Measurements from ENCODE around the gene VIPR1. TPM values are rescaled to one million over a fixed set of nuclear protein-coding genes. Genes with fewer than 3 reads are reported as not detected.

VIPR1 gene
- total and polyA plus RNA-seq, 2 donors, result 1.8 to 4.4 TPM

GRCh38 chr3:42476225-42477125 lies 26.0 kb upstream of the VIPR1 start:
- peaks cover 0 to 5% of the 10 kb centered on the region in 2 donors for H3K27me3 ChIP-seq (ENCODE audit: control insufficient read depth in 2 of 2, insufficient read depth in 1 of 2, low read length in 1 of 2)
- H3K36me3 ChIP-seq (ENCODE audit: control insufficient read depth in 2 of 2, insufficient read depth in 2 of 2, low read length in 1 of 2), result no peaks in the 10 kb centered on the region
- no peak overlapping the region for H3K27ac ChIP-seq (ENCODE audit: low read depth in 1 of 2, low read length in 1 of 2)
- DNase-seq (ENCODE audit: low read depth in 6 of 9, low spot score in 9 of 9), result no peak
- 46% methylated on average over 8 of the region's 8 CpGs for WGBS
- H3K4me1 ChIP-seq (ENCODE audit: control insufficient read depth in 2 of 2, insufficient read depth in 2 of 2, low read length in 2 of 2), result no peaks in the 10 kb centered on the region
- H3K9me3 ChIP-seq (ENCODE audit: control insufficient read depth in 2 of 2, insufficient read depth in 1 of 2, low read length in 1 of 2), result peaks cover 0 to 10% of the 10 kb centered on the region in 2 donors
- H3K4me3 ChIP-seq (ENCODE audit: low read length in 2 of 2), result no peak overlapping the region

- Histone ChIP-seq H3K4me3 (ENCODE audit: low read length in 2 of 2) (no peak overlapping the region), H3K27me3 (ENCODE audit: control insufficient read depth in 2 of 2, insufficient read depth in 1 of 2, low read length in 1 of 2) (peaks cover 0 to 5% of the 10 kb centered on the region in 2 donors), H3K36me3 (ENCODE audit: control insufficient read depth in 2 of 2, insufficient read depth in 2 of 2, low read length in 1 of 2) (no peaks in the 10 kb centered on the region), H3K4me1 (ENCODE audit: control insufficient read depth in 2 of 2, insufficient read depth in 2 of 2, low read length in 2 of 2) (no peaks in the 10 kb centered on the region), H3K9me3 (ENCODE audit: control insufficient read depth in 2 of 2, insufficient read depth in 1 of 2, low read length in 1 of 2) (peaks cover 0 to 10% of the 10 kb centered on the region in 2 donors), H3K27ac (ENCODE audit: low read depth in 1 of 2, low read length in 1 of 2) (no peak overlapping the region)
- no peak for DNase-seq (ENCODE audit: low read depth in 6 of 9, low spot score in 9 of 9)
- WGBS, result 92% methylated on average over 2 of the region's 2 CpGs
Observed at GRCh38 chr3:42477696-42478095, 24.7 kb upstream of the VIPR1 start.

GRCh38 chr3:42478830-42479229 lies 23.6 kb upstream of the VIPR1 start:
- Histone ChIP-seq H3K4me3 (ENCODE audit: low read length in 2 of 2) (no peak overlapping the region), H3K9me3 (ENCODE audit: control insufficient read depth in 2 of 2, insufficient read depth in 1 of 2, low read length in 1 of 2) (peaks cover 0 to 10% of the 10 kb centered on the region in 2 donors), H3K27me3 (ENCODE audit: control insufficient read depth in 2 of 2, insufficient read depth in 1 of 2, low read length in 1 of 2) (peaks cover 0 to under 1% of the 10 kb centered on the region in 2 donors), H3K36me3 (ENCODE audit: control insufficient read depth in 2 of 2, insufficient read depth in 2 of 2, low read length in 1 of 2) (no peaks in the 10 kb centered on the region), H3K27ac (ENCODE audit: low read depth in 1 of 2, low read length in 1 of 2) (no peak overlapping the region), H3K4me1 (ENCODE audit: control insufficient read depth in 2 of 2, insufficient read depth in 2 of 2, low read length in 2 of 2) (no peaks in the 10 kb centered on the region)
- WGBS, result 64% methylated on average over 2 of the region's 2 CpGs
- no peak for DNase-seq (ENCODE audit: low read depth in 6 of 9, low spot score in 9 of 9)

GRCh38 chr3:42486814-42487565 lies 15.5 kb upstream of the VIPR1 start:
- Histone ChIP-seq H3K4me3 (ENCODE audit: low read length in 2 of 2) (no peak overlapping the region), H3K27me3 (ENCODE audit: control insufficient read depth in 2 of 2, insufficient read depth in 1 of 2, low read length in 1 of 2) (no peaks in the 10 kb centered on the region), H3K4me1 (ENCODE audit: control insufficient read depth in 2 of 2, insufficient read depth in 2 of 2, low read length in 2 of 2) (no peaks in the 10 kb centered on the region), H3K36me3 (ENCODE audit: control insufficient read depth in 2 of 2, insufficient read depth in 2 of 2, low read length in 1 of 2) (no peaks in the 10 kb centered on the region), H3K27ac (ENCODE audit: low read depth in 1 of 2, low read length in 1 of 2) (no peak overlapping the region), H3K9me3 (ENCODE audit: control insufficient read depth in 2 of 2, insufficient read depth in 1 of 2, low read length in 1 of 2) (no peaks in the 10 kb centered on the region)
- 88% methylated on average over 2 of the region's 2 CpGs for WGBS
- no peak for DNase-seq (ENCODE audit: low read depth in 6 of 9, low spot score in 9 of 9)

- DNase-seq (ENCODE audit: low read depth in 6 of 9, low spot score in 9 of 9), result no peak
- 96% methylated on average over 4 of the region's 4 CpGs for WGBS
- no peaks in the 10 kb centered on the region for H3K9me3 ChIP-seq (ENCODE audit: control insufficient read depth in 2 of 2, insufficient read depth in 1 of 2, low read length in 1 of 2)
- no peak overlapping the region for H3K4me3 ChIP-seq (ENCODE audit: low read length in 2 of 2)
- H3K4me1 ChIP-seq (ENCODE audit: control insufficient read depth in 2 of 2, insufficient read depth in 2 of 2, low read length in 2 of 2), result no peaks in the 10 kb centered on the region
- no peaks in the 10 kb centered on the region for H3K27me3 ChIP-seq (ENCODE audit: control insufficient read depth in 2 of 2, insufficient read depth in 1 of 2, low read length in 1 of 2)
- no peak overlapping the region for H3K27ac ChIP-seq (ENCODE audit: low read depth in 1 of 2, low read length in 1 of 2)
- no peaks in the 10 kb centered on the region for H3K36me3 ChIP-seq (ENCODE audit: control insufficient read depth in 2 of 2, insufficient read depth in 2 of 2, low read length in 1 of 2)
Observed at GRCh38 chr3:42488687-42489086, 13.8 kb upstream of the VIPR1 start.

GRCh38 chr3:42489116-42489936 lies 13.1 kb upstream of the VIPR1 start:
- 98% methylated on average over 10 of the region's 10 CpGs for WGBS
- Histone ChIP-seq H3K9me3 (ENCODE audit: control insufficient read depth in 2 of 2, insufficient read depth in 1 of 2, low read length in 1 of 2) (no peaks in the 10 kb centered on the region), H3K27me3 (ENCODE audit: control insufficient read depth in 2 of 2, insufficient read depth in 1 of 2, low read length in 1 of 2) (no peaks in the 10 kb centered on the region), H3K4me1 (ENCODE audit: control insufficient read depth in 2 of 2, insufficient read depth in 2 of 2, low read length in 2 of 2) (no peaks in the 10 kb centered on the region), H3K4me3 (ENCODE audit: low read length in 2 of 2) (no peak overlapping the region), H3K36me3 (ENCODE audit: control insufficient read depth in 2 of 2, insufficient read depth in 2 of 2, low read length in 1 of 2) (no peaks in the 10 kb centered on the region), H3K27ac (ENCODE audit: low read depth in 1 of 2, low read length in 1 of 2) (no peak overlapping the region)
- no peak for DNase-seq (ENCODE audit: low read depth in 6 of 9, low spot score in 9 of 9)

- no peak for DNase-seq (ENCODE audit: low read depth in 6 of 9, low spot score in 9 of 9)
- Histone ChIP-seq H3K9me3 (ENCODE audit: control insufficient read depth in 2 of 2, insufficient read depth in 1 of 2, low read length in 1 of 2) (no peaks in the 10 kb centered on the region), H3K4me1 (ENCODE audit: control insufficient read depth in 2 of 2, insufficient read depth in 2 of 2, low read length in 2 of 2) (no peaks in the 10 kb centered on the region), H3K27ac (ENCODE audit: low read depth in 1 of 2, low read length in 1 of 2) (no peak overlapping the region), H3K27me3 (ENCODE audit: control insufficient read depth in 2 of 2, insufficient read depth in 1 of 2, low read length in 1 of 2) (no peaks in the 10 kb centered on the region), H3K4me3 (ENCODE audit: low read length in 2 of 2) (no peak overlapping the region), H3K36me3 (ENCODE audit: control insufficient read depth in 2 of 2, insufficient read depth in 2 of 2, low read length in 1 of 2) (no peaks in the 10 kb centered on the region)
- 96% methylated on average over 3 of the region's 3 CpGs for WGBS
Observed at GRCh38 chr3:42489937-42490227, 12.6 kb upstream of the VIPR1 start.

GRCh38 chr3:42490243-42490642 lies 12.2 kb upstream of the VIPR1 start:
- H3K4me1 ChIP-seq (ENCODE audit: control insufficient read depth in 2 of 2, insufficient read depth in 2 of 2, low read length in 2 of 2), result no peaks in the 10 kb centered on the region
- H3K27ac ChIP-seq (ENCODE audit: low read depth in 1 of 2, low read length in 1 of 2), result no peak overlapping the region
- H3K9me3 ChIP-seq (ENCODE audit: control insufficient read depth in 2 of 2, insufficient read depth in 1 of 2, low read length in 1 of 2), result no peaks in the 10 kb centered on the region
- 77% methylated on average over 5 of the region's 5 CpGs for WGBS
- peak in 1 of 9 donors; percentile 15 for DNase-seq (ENCODE audit: low read depth in 6 of 9, low spot score in 9 of 9)
- H3K4me3 ChIP-seq (ENCODE audit: low read length in 2 of 2), result no peak overlapping the region
- H3K27me3 ChIP-seq (ENCODE audit: control insufficient read depth in 2 of 2, insufficient read depth in 1 of 2, low read length in 1 of 2), result no peaks in the 10 kb centered on the region
- H3K36me3 ChIP-seq (ENCODE audit: control insufficient read depth in 2 of 2, insufficient read depth in 2 of 2, low read length in 1 of 2), result no peaks in the 10 kb centered on the region

All from thymus (tissue), 11 donors.